Measurements from ENCODE around the gene CORO2B. TPM values are rescaled to one million over a fixed set of nuclear protein-coding genes. Genes with fewer than 3 reads are reported as not detected.
"Not testable (repeated sequence)": the region's sequence is repeated elsewhere in the genome, so short reads cannot be mapped to it uniquely, and the experiment has no call there.

The CORO2B gene
- total RNA-seq, 1 donor from 2014 or later: 2.9 TPM

GRCh38 chr15:68676926-68677325 lies 98.1 kb downstream of the CORO2B start:
- no peak for DNase-seq (ENCODE audit: low read depth)

GRCh38 chr15:68677996-68678395 lies 99.2 kb downstream of the CORO2B start:
- no peak for DNase-seq (ENCODE audit: low read depth)

- no peak for DNase-seq (ENCODE audit: low read depth)
Observed at GRCh38 chr15:68678746-68679145, 100.0 kb downstream of the CORO2B start.

GRCh38 chr15:68679161-68679560 lies 100.4 kb downstream of the CORO2B start:
- no peak for DNase-seq (ENCODE audit: low read depth)

GRCh38 chr15:68679961-68680371 lies 101.2 kb downstream of the CORO2B start:
- no peak for DNase-seq (ENCODE audit: low read depth)

- DNase-seq (ENCODE audit: low read depth): not testable (repeated sequence)
Observed at GRCh38 chr15:68680756-68681155, 102.0 kb downstream of the CORO2B start.

GRCh38 chr15:68681836-68682235 lies 103.0 kb downstream of the CORO2B start:
- DNase-seq (ENCODE audit: low read depth): no peak

GRCh38 chr15:68682330-68682729 lies 103.5 kb downstream of the CORO2B start:
- no peak for DNase-seq (ENCODE audit: low read depth)

GRCh38 chr15:68683026-68683425 lies 104.2 kb downstream of the CORO2B start:
- DNase-seq (ENCODE audit: low read depth): no peak

- DNase-seq (ENCODE audit: low read depth): no peak
Observed at GRCh38 chr15:68683551-68683950, 104.8 kb downstream of the CORO2B start.

GRCh38 chr15:68684476-68684875 lies 105.7 kb downstream of the CORO2B start:
- no peak for DNase-seq (ENCODE audit: low read depth)

GRCh38 chr15:68687136-68687735 lies 108.4 kb downstream of the CORO2B start:
- DNase-seq (ENCODE audit: low read depth): no peak

GRCh38 chr15:68691705-68692104 lies 112.9 kb downstream of the CORO2B start:
- DNase-seq (ENCODE audit: low read depth): peak; percentile 21

GRCh38 chr15:68693071-68693470 lies 114.3 kb downstream of the CORO2B start:
- DNase-seq (ENCODE audit: low read depth): peak; percentile 36

GRCh38 chr15:68694111-68694510 lies 115.3 kb downstream of the CORO2B start:
- DNase-seq (ENCODE audit: low read depth): no peak

GRCh38 chr15:68695061-68695595 lies 116.3 kb downstream of the CORO2B start:
- DNase-seq (ENCODE audit: low read depth): no peak

GRCh38 chr15:68696414-68697363 lies 117.9 kb downstream of the CORO2B start:
- DNase-seq (ENCODE audit: low read depth): peak; percentile 30

- no peak for DNase-seq (ENCODE audit: low read depth)
Observed at GRCh38 chr15:68697711-68698690, 119.2 kb downstream of the CORO2B start.

GRCh38 chr15:68698708-68699107 lies 119.9 kb downstream of the CORO2B start:
- DNase-seq (ENCODE audit: low read depth): no peak

- DNase-seq (ENCODE audit: low read depth): no peak
Observed at GRCh38 chr15:68699124-68699880, 120.5 kb downstream of the CORO2B start.
